GM12865 (cell line): ENCODE results near the gene DAD1.

Source experiments
- DNase-seq: peaks from one replicate; pipeline ENCODE4 v3.0.0; 2010; ENCODE audit warnings: low read depth
- H3K4me3 ChIP-seq: 2 replicates; pipeline ENCODE4 v1.5.1; 2011; ENCODE audit warnings: mild to moderate bottlenecking, low read depth, low read length, control low read depth
- CTCF ChIP-seq: IDR thresholded peaks from 2 replicates; pipeline ENCODE4 v1.5.1; 2011; ENCODE audit warnings: low read length, control low read depth, low read depth, inconsistent platforms; ENCODE audit not compliant: insufficient read depth; ENCODE audit errors: missing control alignments

DAD1 gene

GRCh38 chr14:22594156-22594716 is 5.2 kb upstream of the DAD1 start:
- no peak for TF ChIP-seq CTCF
- DNase-seq: no peak
- H3K4me3 ChIP-seq: no peak overlapping the region

GRCh38 chr14:22593601-22594000 is 4.6 kb upstream of the DAD1 start:
- no peak for DNase-seq
- TF ChIP-seq CTCF: no peak
- H3K4me3 ChIP-seq: no peak overlapping the region

GRCh38 chr14:22593189-22593588 is 4.2 kb upstream of the DAD1 start:
- no peak overlapping the region for H3K4me3 ChIP-seq
- DNase-seq: no peak
- TF ChIP-seq CTCF: no peak

GRCh38 chr14:22588526-22589095 is 413 bp downstream of the DAD1 start:
- peak; percentile 19 for DNase-seq
- no peak for TF ChIP-seq CTCF
- peak overlapping the region; percentile 99 for H3K4me3 ChIP-seq

GRCh38 chr14:22587677-22588422 is 1.2 kb downstream of the DAD1 start:
- H3K4me3 ChIP-seq: peak overlapping the region; percentile 99
- peak; percentile 60 for DNase-seq

GRCh38 chr14:22587247-22587646 is 1.8 kb downstream of the DAD1 start:
- DNase-seq: no peak
- no peak overlapping the region for H3K4me3 ChIP-seq
- no peak for TF ChIP-seq CTCF

GRCh38 chr14:22583994-22584393 is 5.0 kb downstream of the DAD1 start:
- DNase-seq: no peak
- no peak overlapping the region for H3K4me3 ChIP-seq
- no peak for TF ChIP-seq CTCF
